Left lung (tissue), 10 donors: Measurements from ENCODE around the gene LAG3. TPM values are rescaled to one million over a fixed set of nuclear protein-coding genes. Genes with fewer than 3 reads are reported as not detected.

Experiments
- ATAC-seq: fragments of 200-7000 bp; cut with Tn5 transposase; one replicate; pipeline ENCODE4 v1.9.1; 2020; ENCODE audit warnings: moderate library complexity
- DNase-seq, 4 donors: peaks; one replicate each; pipeline ENCODE4 v3.0.0-alpha.2; 2013 to 2020
- H3K27ac ChIP-seq, 2 donors: fragments of 200-600 bp; sonication (generic) in 1 of 2; one replicate each; pipeline versions ENCODE4 v1.5.0 to v1.8.0; 2020 to 2021
- H3K27me3 ChIP-seq, 2 donors: fragments of 200-600 bp; sonication (generic) in 1 of 2; one replicate each; pipeline versions ENCODE4 v1.5.0 to v1.8.0; 2020 to 2021
- H3K36me3 ChIP-seq, 2 donors: fragments of 200-600 bp; sonication (generic) in 1 of 2; one replicate each; pipeline versions ENCODE4 v1.5.0 to v1.8.0; 2020 to 2021
- H3K4me1 ChIP-seq, 2 donors: fragments of 200-600 bp; one replicate each; pipeline ENCODE4 v1.8.0; 2021
- H3K4me3 ChIP-seq, 2 donors: fragments of 200-600 bp; sonication (generic) in 1 of 2; one replicate each; pipeline versions ENCODE4 v1.5.0 to v1.8.0; 2020 to 2021; ENCODE audit warnings: mild to moderate bottlenecking in 1 of 2
- H3K9me3 ChIP-seq, 2 donors: fragments of 200-600 bp; sonication (generic) in 1 of 2; one replicate each; pipeline versions ENCODE4 v1.5.0 to v1.8.0; 2020 to 2021
- CTCF ChIP-seq, 2 donors: fragments of 200-600 bp; sonication (generic) in 1 of 2; IDR thresholded peaks; one replicate each; pipeline versions ENCODE4 v1.5.0 to v1.8.0; 2021; ENCODE audit warnings: antibody characterized with exemption in 2 of 2
- intact Hi-C, 2 donors: fragments of 100-400 bp; cut with DNase I; formaldehyde crosslinking; loops; one replicate each; pipeline versions ENCODE4 v1.11.2 to v1.14.2; 2022
- polyA plus RNA-seq, 6 donors: library from polyadenylated mRNA; unstranded; fragments of 120-200 nt; gene quantifications; one replicate each; pipeline ENCODE4 v1.2.1, GENCODE V29; 2013; ENCODE audit not compliant: insufficient read length in 6 of 6
- total RNA-seq, 2 donors: library from RNA; stranded (reverse); fragmentation: NEBNext Ultra II Directional; extraction: Animal tissue kit (Norgen Biotek cat#: 25700); gene quantifications; one replicate each; pipeline ENCODE4 v1.2.1, GENCODE V29; 2021
- donor health status: DM: no; HTN: yes; CAD: no.
- donor health status: DM: no; HTN: no; CAD: no.

The LAG3 gene
- total and polyA plus RNA-seq, 8 donors = 0.79 to 3.0 (median 1.7) TPM

GRCh38 chr12:6820166-6820565, 47.8 kb downstream of the LAG3 start:
- peaks cover 0 to 5% of the 10 kb centered on the region in 2 donors for H3K36me3 ChIP-seq
- no peaks in the 10 kb centered on the region for H3K9me3 ChIP-seq
- H3K27me3 ChIP-seq = peaks cover 0 to 38% of the 10 kb centered on the region in 2 donors
- no peak for TF ChIP-seq CTCF (IDR thresholded peaks at IDR 0.05)
- H3K4me3 ChIP-seq = no peak overlapping the region
- no peak for ATAC-seq
- intact Hi-C loops = no loop called here
- H3K27ac ChIP-seq = no peak overlapping the region
- DNase-seq = no peak
- peaks cover under 1 to 20% of the 10 kb centered on the region in 2 donors for H3K4me1 ChIP-seq

- ATAC-seq (peak; percentile 60), DNase-seq (peak; percentile 48 to 85 (median 72))
- Histone ChIP-seq H3K4me3 (peak within 1 kb of the TSS; percentile 41), H3K27ac (peak within 1 kb of the TSS; percentile 13 to 53), H3K36me3 (no peaks in the 10 kb centered on the region), H3K4me1 (peaks cover 3 to 25% of the 10 kb centered on the region in 2 donors), H3K27me3 (peaks cover 0 to 54% of the 10 kb centered on the region in 2 donors), H3K9me3 (no peaks in the 10 kb centered on the region)
- intact Hi-C loops = no loop called here
- TF ChIP-seq CTCF (IDR thresholded peaks at IDR 0.05) = no peak
These were observed 49.5 kb downstream of the LAG3 start, which contains the start of gene GPR162 for GRCh38 chr12:6821591-6822425. Gene GPR162, plus strand, starts transcription at chr12:6821821. Its CDS starts 2,078 bp downstream, at chr12:6823899.

- ATAC-seq (no peak), DNase-seq (no peak)
- no peak for TF ChIP-seq CTCF (IDR thresholded peaks at IDR 0.05)
- Histone ChIP-seq H3K36me3 (no peaks in the 10 kb centered on the region), H3K27me3 (peaks cover 0 to 62% of the 10 kb centered on the region in 2 donors), H3K4me1 (peaks cover 9 to 30% of the 10 kb centered on the region in 2 donors), H3K9me3 (no peaks in the 10 kb centered on the region), H3K4me3 (peak overlapping the region in 1 of 2 donors; percentile 41), H3K27ac (no peak overlapping the region)
- intact Hi-C loops = no loop called here
These were observed 50.3 kb downstream of the LAG3 start for GRCh38 chr12:6822426-6823135.

GRCh38 chr12:6823182-6824084, 51.1 kb downstream of the LAG3 start:
- H3K27ac ChIP-seq = no peak overlapping the region
- peaks cover 9 to 35% of the 10 kb centered on the region in 2 donors for H3K4me1 ChIP-seq
- H3K4me3 ChIP-seq = no peak overlapping the region
- ATAC-seq = no peak
- no peak for DNase-seq
- no peaks in the 10 kb centered on the region for H3K36me3 ChIP-seq
- intact Hi-C loops = no loop called here
- no peaks in the 10 kb centered on the region for H3K9me3 ChIP-seq
- TF ChIP-seq CTCF (IDR thresholded peaks at IDR 0.05) = no peak
- H3K27me3 ChIP-seq = peaks cover 0 to 70% of the 10 kb centered on the region in 2 donors
